Chondrocyte (in vitro differentiated cells): ENCODE data around the gene ZSCAN4. TPM values are rescaled to one million over a fixed set of nuclear protein-coding genes. Genes with fewer than 3 reads are reported as not detected.

Experiments
- DNase-seq: peaks from one replicate; pipeline ENCODE4 v3.0.0; 2021; ENCODE audit warnings: mixed read lengths, low spot score
- H3K27ac Mint-ChIP-seq: one replicate; pipeline ENCODE4 v1.8.0; 2021; ENCODE audit warnings: mild to moderate bottlenecking, moderate library complexity, mixed read lengths; ENCODE audit not compliant: unreplicated experiment
- H3K27me3 Mint-ChIP-seq: 2 replicates; pipeline ENCODE4 v1.8.0; 2021; ENCODE audit warnings: low read depth, mixed read lengths
- H3K36me3 Mint-ChIP-seq: 2 replicates; pipeline ENCODE4 v1.8.0; 2021; ENCODE audit warnings: low read depth, mixed read lengths
- H3K4me1 Mint-ChIP-seq: 2 replicates; pipeline ENCODE4 v1.8.0; 2021; ENCODE audit warnings: low read depth, mild to moderate bottlenecking, mixed read lengths
- H3K4me3 Mint-ChIP-seq: one replicate; pipeline ENCODE4 v1.8.0; 2021; ENCODE audit warnings: mild to moderate bottlenecking, moderate library complexity, mixed read lengths; ENCODE audit not compliant: unreplicated experiment
- H3K9me3 Mint-ChIP-seq: 2 replicates; pipeline ENCODE4 v1.8.0; 2021; ENCODE audit warnings: low read depth, mixed read lengths
- CTCF ChIP-seq: fragments of 200-600 bp; sonication (generic); IDR thresholded peaks from 2 replicates; pipeline ENCODE4 v1.5.0; 2021; ENCODE audit warnings: antibody characterized with exemption, mild to moderate bottlenecking, moderate library complexity
- total RNA-seq: library from RNA; stranded (reverse); gene quantifications from 3 replicates; pipeline ENCODE4 v1.2.1, GENCODE V29; 2021

ZSCAN4 gene
- total RNA-seq, 1 donor from 2014 or later: not detected

- Mint-ChIP-seq H3K36me3 (peaks cover 63% of the 10 kb centered on the region), H3K9me3 (peaks cover 31% of the 10 kb centered on the region), H3K27me3 (no peaks in the 10 kb centered on the region), H3K27ac (no peak overlapping the region), H3K4me1 (peaks cover 10% of the 10 kb centered on the region), H3K4me3 (no peak overlapping the region)
- no peak for DNase-seq
- TF ChIP-seq CTCF: no peak
These were observed 32.9 kb downstream of the ZSCAN4 start for GRCh38 chr19:57701625-57702024.

- H3K4me3 Mint-ChIP-seq: no peak overlapping the region
- peaks cover 34% of the 10 kb centered on the region for H3K9me3 Mint-ChIP-seq
- no peak for DNase-seq
- H3K36me3 Mint-ChIP-seq: peaks cover 45% of the 10 kb centered on the region
- H3K27me3 Mint-ChIP-seq: no peaks in the 10 kb centered on the region
- peaks cover 40% of the 10 kb centered on the region for H3K4me1 Mint-ChIP-seq
- no peak overlapping the region for H3K27ac Mint-ChIP-seq
- no peak for TF ChIP-seq CTCF
These were observed 37.6 kb downstream of the ZSCAN4 start for GRCh38 chr19:57706346-57706745.

- Mint-ChIP-seq H3K36me3 (peaks cover 29% of the 10 kb centered on the region), H3K9me3 (peaks cover 21% of the 10 kb centered on the region), H3K4me1 (peaks cover 40% of the 10 kb centered on the region), H3K27ac (peak within 1 kb of the TSS; percentile 93), H3K4me3 (peak within 1 kb of the TSS; percentile 87), H3K27me3 (no peaks in the 10 kb centered on the region)
- DNase-seq: peak; percentile 93
- TF ChIP-seq CTCF: no peak
These were observed 40.1 kb downstream of the ZSCAN4 start, which contains the start of gene ZNF154 for GRCh38 chr19:57708641-57709361. Gene ZNF154 (minus strand): TSS chr19:57709204. CDS start chr19:57708971, 233 bp downstream.

GRCh38 chr19:57709616-57710015 lies 40.9 kb downstream of the ZSCAN4 start:
- H3K9me3 Mint-ChIP-seq: peaks cover 21% of the 10 kb centered on the region
- DNase-seq: no peak
- no peaks in the 10 kb centered on the region for H3K27me3 Mint-ChIP-seq
- TF ChIP-seq CTCF: no peak
- H3K27ac Mint-ChIP-seq: peak overlapping the region; percentile 93
- H3K4me1 Mint-ChIP-seq: peaks cover 40% of the 10 kb centered on the region
- H3K36me3 Mint-ChIP-seq: peaks cover 24% of the 10 kb centered on the region
- H3K4me3 Mint-ChIP-seq: peak overlapping the region; percentile 87

- Mint-ChIP-seq H3K36me3 (peaks cover 23% of the 10 kb centered on the region), H3K4me3 (no peak overlapping the region)
These were observed 43.5 kb downstream of the ZSCAN4 start for GRCh38 chr19:57712222-57712621.

More at GRCh38 chr19:57712222-57712621, 43.5 kb downstream of the ZSCAN4 start:
- peaks cover 30% of the 10 kb centered on the region for H3K9me3 Mint-ChIP-seq
- H3K27ac Mint-ChIP-seq: no peak overlapping the region
- peaks cover 26% of the 10 kb centered on the region for H3K4me1 Mint-ChIP-seq
- no peaks in the 10 kb centered on the region for H3K27me3 Mint-ChIP-seq
- no peak for DNase-seq
- TF ChIP-seq CTCF: no peak
